GM18867 (cell line): Measurements from ENCODE around the gene MAP7D3.
"Not testable (repeated sequence)": the region's sequence is repeated elsewhere in the genome, so short reads cannot be mapped to it uniquely, and the experiment has no call there.

Experiments used
- ATAC-seq: cut with Tn5 transposase; IDR thresholded peaks from one replicate; pipeline ENCODE4 v1.9.1; 2021; ENCODE audit warnings: mild to moderate bottlenecking, moderate library complexity; ENCODE audit not compliant: unreplicated experiment

The MAP7D3 gene

DNA sequence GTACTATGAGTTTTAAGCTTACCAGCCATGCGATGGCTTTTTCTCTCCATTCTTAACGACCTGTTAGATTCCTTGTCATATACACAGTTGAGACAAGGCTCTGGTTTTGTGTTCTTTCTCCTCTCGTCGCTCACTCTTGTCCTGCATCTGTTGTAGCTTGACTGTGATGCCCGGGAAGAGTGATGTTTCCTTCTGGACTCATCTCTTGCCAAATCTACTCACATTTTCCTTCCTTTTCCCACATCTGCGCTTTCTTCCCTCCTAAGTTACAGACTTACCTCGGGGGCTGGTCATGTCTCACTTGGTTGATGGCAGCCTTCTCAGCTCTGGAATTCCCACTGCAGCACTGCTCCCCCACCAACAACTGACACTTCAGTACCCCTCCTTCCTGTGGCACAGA is 4.8 kb upstream of the MAP7D3 start:
- no peak for ATAC-seq

DNA sequence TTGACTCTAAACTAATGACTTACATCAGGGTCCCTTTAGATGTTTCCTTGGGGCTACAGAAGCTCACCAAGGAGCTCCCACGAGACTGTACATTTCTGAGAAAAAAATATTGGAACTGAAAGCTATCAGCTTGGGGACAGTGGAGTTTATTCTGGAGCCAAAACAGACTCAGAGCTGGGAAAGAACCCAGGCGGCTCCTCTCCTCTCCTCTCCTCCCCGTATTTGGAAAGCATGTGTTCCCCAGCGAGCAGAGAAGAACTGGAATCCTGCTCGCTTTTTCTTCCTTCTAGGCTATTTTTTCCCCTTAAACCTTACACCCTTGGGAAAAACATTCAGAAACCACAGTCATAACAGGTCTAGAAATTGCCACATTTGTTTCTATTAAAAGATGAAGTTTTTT is 4.3 kb upstream of the MAP7D3 start:
- no peak for ATAC-seq

DNA sequence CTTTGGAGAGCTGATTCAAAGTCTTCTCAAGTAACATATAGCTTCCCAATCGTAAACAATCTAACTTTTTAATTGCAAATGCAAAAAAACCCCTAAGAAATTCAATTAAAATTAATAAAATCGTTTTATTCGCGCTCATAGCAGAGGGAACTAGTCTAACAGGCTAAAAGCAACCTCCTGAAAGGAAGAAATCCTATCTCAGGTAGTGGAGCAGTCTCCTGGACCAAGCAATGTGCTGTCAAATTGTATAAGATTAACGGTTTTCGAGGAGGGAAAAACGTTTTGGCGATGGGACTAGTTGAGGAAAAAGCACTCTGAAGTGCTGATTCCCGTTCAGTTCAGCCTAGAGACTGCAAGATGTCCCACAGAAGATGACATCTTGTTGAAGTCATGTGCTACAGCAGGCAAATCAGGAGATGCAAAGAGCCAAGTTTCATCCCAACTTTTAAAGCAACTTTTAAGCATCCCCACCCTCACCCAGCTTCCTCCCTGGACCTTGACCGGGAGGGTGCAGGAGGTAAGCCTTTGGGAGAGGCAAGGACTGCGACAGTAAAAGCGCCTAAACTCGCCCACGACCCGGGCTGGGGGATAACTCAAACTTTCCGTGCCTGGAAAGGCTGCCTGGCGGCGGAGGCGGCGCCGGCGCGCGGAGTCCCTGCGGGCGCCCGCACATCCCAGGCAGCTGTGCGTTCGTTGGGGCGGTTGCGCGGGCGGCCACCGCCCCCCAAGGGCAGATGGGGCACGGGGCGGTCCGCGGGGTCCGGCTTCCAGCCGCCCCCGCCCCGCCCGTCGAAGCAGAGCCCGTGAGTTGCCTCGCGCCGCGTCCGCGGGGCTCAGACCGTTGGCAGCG is 784 bp downstream of the MAP7D3 start:
- ATAC-seq, result peak; percentile 32

DNA sequence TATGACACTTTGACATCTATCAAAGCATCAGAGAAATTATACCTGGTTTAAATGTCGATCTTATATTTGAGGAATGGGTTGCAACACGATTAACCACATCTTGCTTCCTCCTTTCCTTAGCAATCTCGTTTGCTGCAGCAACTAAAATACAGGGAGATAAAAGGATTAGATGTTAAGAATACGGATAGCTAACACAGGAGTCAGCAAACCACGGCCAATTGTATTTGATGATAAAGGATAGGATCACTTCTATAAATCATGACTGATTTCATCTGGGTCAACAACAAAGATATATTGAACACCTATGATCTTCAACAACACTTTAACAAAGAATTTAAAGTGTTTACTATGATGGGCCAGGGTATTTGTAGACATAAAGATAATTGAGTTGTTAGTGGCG is 5.0 kb downstream of the MAP7D3 start:
- no peak for ATAC-seq

DNA sequence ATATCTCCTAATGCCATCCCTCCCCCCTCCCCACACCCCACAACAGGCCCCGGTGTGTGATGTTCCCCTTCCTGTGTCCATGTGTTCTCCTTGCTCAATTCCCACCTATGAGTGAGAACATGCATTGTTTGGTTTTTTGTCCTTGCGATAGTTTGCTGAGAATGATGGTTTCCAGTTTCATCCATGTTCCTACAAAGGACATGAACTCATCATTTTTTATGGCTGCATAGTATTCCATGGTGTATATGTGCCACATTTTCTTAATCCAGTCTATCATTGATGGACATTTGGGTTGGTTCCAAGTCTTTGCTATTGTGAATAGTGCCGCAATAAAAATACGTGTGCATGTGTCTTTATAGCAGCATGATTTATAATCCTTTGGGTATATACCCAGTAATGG is 13.4 kb downstream of the MAP7D3 start:
- not testable (repeated sequence) for ATAC-seq

DNA sequence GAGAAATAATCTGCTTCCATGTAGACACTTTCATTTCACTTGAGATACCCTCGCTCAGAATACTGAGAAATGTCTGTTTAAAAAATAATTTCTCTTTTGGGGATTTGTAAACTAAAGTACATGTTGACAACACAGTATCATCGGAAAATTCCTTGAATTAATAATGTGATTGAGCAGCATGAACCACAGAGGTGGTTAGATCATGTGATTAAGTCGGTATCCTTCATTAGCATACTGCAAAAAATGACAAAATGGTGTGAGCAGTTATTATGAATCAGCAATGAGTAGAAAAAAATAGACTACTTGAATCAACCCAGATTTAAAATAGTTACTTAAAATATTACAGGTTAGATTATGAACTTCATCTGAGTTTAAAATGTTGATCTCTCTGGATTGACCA is 14.1 kb downstream of the MAP7D3 start:
- no peak for ATAC-seq

DNA sequence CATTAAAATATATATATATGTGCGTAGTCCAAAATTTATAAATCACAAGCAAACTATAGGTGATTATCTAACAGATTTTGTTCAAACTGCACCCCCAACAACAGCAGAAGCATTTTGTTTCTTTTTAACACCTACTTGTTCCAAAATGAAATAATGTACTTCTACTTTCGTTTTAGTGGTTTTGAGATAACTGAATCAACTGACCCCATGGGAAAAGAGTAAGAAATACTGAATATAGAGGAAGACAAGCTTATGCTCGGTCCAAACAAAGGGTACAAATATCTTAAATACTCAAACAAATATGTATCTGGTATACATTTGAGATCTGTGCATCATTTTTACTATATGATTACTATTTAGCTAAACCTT is 22.4 kb downstream of the MAP7D3 start:
- peak; percentile 70 for ATAC-seq

DNA sequence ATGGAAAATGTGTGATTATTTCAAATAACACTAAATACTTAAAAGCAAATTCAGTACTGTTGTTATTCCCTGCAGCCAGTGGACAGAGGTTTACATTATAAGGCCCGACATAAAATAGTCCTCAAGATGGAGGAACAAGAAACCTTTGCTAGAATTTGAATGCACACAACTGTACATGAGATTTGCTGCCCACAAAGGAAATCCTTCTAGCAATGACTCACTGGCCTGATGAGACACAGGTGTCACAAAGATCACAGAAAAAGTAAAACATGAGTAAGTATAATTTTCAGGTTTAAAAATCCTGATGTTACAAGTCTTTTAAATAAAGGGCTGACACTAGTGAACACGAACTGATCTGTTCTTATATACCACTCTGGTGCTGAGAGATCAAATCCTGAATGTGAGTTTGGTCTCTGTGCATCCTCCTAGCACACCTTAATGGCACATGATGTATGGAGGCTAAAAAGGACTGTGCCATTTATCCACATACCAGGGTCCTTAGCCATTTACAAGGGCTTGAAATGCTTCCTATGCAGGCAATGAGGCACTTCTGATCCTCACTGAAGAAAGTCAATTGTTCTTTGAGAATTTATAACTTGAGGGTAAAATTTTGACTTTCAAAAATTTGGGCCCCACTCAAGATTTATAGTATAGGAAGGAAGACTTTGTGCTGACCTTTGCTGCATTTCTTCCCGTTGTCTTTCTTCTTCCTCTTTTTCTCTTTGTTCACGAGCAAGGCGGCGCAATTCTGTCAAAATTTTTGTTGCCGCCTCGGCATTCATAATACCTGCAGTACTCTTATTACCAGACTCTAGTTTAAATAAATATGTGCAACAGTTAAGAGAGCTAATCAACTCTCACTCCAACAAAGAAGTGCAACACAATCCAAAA is 23.0 kb downstream of the MAP7D3 start:
- peak; percentile 72 for ATAC-seq

DNA sequence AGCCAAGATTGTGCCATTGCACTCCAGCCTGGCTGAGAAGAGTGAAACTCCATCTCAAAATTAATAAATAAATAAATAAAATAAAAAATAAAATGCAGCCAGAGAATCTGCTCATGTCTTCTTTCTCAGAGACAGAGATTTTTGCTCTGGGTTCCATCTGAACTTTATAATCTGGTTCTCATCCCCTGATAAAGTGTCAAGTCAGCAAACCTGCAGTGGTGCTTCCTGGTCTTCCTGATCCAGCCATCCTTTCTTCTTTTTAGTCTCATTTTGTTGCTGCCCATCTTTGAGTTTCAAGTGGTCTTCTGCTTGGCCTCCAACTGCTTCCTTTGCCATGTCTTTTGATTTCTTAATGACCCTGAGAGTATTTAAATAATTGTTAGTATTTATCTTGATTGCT is 24.1 kb downstream of the MAP7D3 start:
- ATAC-seq, result no peak

DNA sequence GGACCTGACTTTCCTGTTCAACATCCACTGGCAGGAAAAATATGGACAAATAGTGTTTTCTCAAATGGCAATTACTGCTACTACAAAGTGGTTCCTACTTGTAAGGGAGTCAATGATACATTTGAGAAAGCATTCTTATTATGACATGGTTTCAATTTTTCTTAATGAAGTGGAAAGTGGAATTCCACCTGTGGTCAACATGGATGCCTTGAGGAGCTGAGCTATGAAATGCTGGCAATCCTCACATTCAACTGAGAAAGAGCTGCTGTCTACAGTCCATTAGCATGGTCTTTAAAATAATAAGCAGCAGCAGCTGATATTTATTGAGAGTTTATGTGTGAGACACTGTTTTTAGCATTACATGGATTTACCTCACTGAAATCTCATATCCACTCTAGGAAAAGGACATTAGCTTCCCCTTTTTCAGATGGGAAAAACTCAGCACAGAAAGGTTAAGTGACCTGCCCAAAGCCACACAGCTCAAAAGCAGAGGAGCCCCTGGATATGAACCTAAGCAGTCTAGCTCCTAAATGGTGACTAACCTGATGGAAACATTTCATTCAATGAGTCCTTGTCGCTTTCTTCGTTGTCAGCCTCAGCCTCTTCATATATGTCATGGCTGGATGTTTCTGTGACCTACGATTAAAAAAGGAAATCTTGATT is 29.2 kb downstream of the MAP7D3 start:
- ATAC-seq, result no peak

DNA sequence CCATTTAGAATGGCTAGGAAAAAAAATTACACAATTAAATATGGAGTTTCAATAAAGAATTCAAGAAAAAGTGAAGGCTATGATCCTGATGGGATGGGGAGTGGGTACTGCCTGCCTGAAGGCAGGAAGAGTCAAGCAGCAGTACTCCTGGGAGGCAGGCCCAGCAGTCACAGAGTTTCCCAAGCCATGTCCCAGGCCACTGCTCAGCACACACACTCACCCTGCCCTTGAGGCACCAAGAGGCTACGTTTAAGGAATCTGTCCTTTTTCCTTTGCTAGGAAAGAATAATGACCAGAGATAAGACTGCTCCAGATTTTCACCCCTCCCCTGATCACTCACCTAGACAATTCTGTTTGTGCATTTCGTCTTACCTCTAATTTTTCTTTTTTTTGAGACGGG is 30.2 kb downstream of the MAP7D3 start:
- no peak for ATAC-seq

DNA sequence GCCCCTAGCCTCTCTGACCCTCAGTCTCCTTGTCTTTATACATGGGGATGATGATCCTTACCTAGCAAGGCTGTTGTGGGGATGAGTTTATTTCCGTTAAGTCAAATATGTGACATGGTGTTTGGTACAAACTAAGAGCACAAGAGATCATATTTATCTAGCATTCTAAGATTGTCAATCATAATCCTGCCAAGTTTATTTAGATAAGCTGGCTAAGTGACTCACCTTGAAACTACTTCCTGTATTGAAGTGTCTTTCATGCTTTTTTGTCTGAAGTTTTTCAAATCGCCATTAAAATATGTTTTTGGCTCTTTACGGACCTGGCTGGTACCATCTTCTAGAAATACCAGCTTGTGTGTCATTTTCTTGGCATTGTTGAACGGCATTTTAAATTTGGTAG is 30.7 kb downstream of the MAP7D3 start:
- ATAC-seq, result no peak

DNA sequence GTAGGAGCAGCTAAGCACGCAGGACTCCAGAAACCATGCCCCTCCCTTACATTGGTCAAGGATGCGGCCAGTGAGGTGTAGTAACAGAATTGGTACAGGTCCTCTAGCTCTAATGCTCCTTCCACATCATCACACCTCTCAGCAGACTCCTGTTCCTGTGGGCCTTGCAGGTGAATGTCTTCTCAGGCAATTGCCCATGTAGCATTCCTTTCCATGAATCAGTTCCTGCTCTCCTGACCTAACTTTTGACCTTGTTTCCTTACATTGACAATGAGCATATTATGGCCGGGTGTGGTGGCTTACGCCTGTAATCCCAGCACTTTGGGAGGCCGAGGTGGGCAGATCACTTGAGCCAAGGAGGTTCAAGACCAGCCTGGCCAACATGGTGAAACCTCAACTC is 31.3 kb downstream of the MAP7D3 start:
- no peak for ATAC-seq

DNA sequence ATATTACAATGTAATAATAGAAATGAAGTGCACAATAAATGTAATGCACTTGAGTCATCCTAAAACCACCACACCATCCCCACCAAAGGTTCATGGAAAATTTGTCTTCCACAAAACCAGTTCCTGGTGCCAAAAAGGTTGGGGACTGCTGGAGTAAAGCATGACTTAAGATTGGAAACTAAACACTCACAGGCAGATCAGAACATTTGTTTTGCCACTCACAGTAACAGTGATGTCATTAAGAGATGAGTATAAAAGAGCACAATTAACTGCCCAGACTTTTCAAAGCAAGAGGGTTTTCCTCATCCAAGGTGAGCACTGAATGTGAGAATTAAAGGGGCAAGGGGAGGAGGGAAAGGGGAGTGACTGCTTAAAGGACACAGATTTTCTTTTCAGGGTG is 35.6 kb downstream of the MAP7D3 start:
- no peak for ATAC-seq

DNA sequence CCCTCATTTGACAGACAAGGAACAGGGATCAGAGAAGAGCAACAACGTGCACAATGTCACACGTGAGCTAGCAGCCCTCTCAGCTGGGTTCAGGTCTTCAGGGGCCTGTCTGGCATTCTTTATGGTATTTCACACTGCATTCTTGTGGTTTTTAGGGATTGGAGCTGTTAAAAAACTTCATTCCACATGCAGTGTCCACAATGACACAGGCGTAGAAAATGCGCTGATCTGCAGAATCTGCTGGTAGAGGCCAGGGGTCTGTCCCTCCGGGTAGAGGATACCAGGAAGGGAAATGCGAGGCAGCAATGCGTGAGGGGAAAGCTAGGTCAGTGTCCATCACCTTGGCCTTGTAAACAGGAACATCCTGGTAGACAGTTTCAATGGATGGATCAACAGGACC is 36.6 kb downstream of the MAP7D3 start:
- ATAC-seq, result no peak

DNA sequence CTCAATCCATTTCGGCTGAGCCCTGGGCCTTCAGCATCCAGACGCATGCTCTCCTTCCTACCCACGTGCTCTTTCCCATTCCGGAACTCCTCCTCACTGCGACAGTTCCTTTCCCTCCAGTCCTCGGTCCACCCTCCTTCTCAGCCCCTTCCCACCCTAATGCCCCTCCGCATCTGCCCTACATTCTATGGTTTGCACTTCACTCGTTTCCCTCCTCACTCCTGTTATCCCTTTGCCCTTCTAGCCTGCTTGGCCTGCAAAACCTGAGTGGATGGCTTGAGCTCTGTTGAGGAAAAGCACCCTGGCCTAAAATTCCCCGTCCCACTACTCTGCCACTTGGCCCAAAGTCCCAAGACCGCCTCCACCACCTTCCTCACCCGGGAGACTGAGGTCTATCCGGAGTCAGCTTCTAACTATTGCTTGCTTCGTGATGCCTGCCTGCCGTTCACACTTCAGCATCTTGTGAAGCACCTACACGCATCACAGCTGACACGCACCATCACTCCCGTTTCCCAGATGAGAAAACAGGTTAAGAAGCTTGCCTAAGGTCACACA is 38.6 kb downstream of the MAP7D3 start:
- no peak for ATAC-seq

DNA sequence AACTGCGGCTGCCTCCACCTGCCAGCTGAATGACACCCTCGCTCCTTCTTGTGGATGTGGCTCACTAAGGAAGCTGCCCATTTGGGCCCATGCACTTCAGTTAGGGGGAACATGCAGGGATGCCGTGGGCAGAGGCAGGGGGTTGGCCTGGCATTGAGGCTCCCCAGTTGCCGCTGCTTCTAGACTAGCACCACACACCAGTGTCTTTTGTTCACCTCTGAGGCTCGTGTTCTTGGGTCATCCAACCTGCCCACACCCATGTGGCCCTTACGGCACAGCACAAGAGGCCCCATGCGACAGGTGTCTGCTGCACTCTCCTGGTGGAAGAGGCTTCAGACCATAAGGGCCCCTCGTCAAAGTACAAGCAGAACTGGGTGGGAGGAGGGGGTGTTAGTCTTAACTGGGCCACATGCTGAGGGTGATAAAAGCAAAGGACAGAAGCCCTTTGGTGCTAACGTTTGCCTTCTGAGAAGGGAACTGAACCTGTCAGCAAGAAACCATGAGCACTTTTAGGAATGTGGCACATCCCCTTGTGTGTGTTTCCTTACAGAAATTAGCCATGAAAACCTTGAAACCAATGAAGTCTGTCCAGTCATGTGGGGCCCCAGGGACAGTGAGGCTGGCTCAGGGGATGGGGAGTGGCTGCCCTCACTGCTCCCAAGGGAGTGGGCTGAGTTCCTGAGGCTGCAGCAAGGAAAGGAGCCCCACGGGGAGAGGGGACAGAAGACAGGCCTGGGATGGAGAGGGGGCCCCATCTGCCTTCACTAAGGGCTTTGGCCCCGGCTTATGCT is 39.2 kb downstream of the MAP7D3 start:
- no peak for ATAC-seq

DNA sequence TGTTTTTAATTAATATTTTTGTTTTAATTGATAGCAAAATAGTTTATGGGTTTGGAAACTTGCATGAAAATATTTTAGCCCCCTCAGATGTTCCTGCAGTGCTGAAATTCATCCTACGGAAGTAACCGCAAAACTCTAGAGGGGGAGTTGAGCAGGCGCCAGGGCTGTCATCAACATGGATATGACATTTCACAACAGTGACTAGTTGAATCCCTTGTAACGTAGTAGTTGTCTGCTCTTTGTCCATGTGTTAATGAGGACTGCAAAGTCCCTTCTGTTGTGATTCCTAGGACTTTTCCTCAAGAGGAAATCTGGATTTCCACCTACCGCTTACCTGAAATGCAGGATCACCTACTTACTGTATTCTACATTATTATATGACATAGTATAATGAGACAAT is 40.4 kb downstream of the MAP7D3 start:
- no peak for ATAC-seq

DNA sequence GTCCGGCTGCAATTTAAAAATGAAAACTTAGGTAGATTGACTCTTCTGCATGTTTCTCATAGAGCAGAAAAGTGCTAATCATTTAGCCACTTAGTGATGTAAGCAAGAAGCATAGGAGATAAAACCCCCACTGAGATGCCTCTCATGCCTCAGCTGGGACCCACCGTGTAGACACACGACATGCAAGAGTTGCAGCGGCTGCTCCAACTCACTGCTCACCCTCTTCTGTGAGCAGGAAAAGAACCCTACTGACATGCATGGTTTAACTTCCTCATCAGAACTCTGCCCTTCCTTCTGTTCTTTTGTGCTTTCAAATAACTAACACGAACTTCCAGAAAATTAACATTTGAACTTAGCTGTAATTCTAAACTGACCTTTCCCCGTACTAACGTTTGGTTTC is 41.0 kb downstream of the MAP7D3 start:
- ATAC-seq, result no peak

DNA sequence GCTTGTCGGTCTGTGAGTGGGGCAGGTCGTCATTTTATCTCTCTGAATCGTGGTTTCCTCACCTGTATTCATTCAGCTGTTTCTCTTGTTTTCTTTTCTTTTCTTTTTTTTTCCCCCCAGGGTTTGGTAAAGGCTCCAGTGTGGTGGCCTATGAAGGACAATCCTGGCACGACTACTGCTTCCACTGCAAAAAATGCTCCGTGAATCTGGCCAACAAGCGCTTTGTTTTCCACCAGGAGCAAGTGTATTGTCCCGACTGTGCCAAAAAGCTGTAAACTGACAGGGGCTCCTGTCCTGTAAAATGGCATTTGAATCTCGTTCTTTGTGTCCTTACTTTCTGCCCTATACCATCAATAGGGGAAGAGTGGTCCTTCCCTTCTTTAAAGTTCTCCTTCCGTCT is 41.4 kb downstream of the MAP7D3 start:
- no peak for ATAC-seq
